Measurements from ENCODE around the gene FBXW8. TPM values are rescaled to one million over a fixed set of nuclear protein-coding genes. Genes with fewer than 3 reads are reported as not detected.

Gene FBXW8
- polyA plus RNA-seq, 3 donors = 3.9 to 4.8 (median 4.4) TPM

DNA sequence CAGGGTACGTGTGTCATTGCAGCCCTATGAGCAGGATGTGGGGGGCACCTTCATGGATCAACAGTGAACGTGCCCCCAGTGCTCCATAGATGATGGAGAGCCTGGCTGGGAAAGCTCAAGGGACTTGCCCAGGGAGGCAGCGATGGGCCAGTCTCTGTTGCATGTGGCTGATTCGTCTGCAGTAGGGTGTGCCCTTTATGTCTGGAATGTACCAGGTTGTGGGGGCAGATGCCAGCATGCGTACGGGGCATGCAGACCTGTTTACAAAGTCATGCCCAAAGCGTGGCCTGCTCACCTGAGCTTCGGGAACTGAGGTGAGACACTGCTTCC is 116.1 kb downstream of the FBXW8 start:
- no peak overlapping the region for H3K27ac ChIP-seq (ENCODE audit: low read depth, low read length)
- 86 to 87% (median 87%) methylated on average over 8 of the region's 8 CpGs for WGBS, 3 donors

GRCh38 chr12:117027251-117028086 is 116.7 kb downstream of the FBXW8 start:
- H3K27ac ChIP-seq (ENCODE audit: low read depth, low read length) = no peak overlapping the region
- 88 to 95% (median 95%) methylated on average over 38 of the region's 38 CpGs for WGBS, 3 donors

- H3K27ac ChIP-seq (ENCODE audit: low read depth, low read length) = no peak overlapping the region
- 73 to 93% (median 92%) methylated on average over 14 of the region's 14 CpGs for WGBS, 3 donors
Measured at GRCh38 chr12:117028254-117028653, 117.5 kb downstream of the FBXW8 start.

- 50 to 87% (median 86%) methylated on average over 19 of the region's 19 CpGs for WGBS, 3 donors
Measured at GRCh38 chr12:117030187-117030900, 119.6 kb downstream of the FBXW8 start.

DNA sequence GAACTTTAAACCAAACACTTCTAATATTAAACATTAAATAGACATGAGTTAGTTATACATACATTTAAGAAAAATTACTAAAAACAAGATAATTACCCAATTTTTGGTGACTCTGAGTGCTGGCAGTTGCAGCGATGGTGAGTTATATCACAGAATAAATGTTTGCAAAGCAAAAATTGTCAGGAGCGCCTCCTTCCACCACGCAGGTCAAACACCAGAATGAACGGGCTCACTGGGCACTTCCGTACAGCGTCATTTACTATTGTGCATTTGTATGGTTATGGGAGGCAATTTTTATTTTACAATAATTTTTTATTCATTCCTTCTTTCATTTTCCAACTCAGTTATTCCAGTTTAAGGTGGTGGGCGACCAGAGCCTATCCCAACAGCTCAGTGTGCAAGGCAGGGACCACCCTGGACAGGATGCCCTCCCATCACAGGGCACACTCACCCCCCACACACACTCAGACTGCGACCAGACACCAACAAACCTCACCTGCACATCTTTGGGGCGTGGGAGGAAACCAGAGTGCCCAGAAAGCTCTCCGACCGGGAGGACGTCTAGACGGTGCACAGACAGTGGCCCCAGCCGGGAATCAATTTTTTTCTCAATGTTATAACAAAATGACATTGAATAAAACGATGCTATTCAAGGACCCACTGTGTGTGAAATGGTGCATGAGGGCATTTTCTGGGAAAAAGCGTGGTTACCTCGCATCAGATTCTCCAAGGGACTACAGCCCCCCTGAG is 121.3 kb downstream of the FBXW8 start:
- 67 to 86% (median 86%) methylated on average over 17 of the region's 17 CpGs for WGBS, 3 donors
- H3K27ac ChIP-seq (ENCODE audit: low read depth, low read length) = no peak overlapping the region

More at GRCh38 chr12:117030187-117030900, 119.6 kb downstream of the FBXW8 start:
- no peak overlapping the region for H3K27ac ChIP-seq (ENCODE audit: low read depth, low read length)

DNA sequence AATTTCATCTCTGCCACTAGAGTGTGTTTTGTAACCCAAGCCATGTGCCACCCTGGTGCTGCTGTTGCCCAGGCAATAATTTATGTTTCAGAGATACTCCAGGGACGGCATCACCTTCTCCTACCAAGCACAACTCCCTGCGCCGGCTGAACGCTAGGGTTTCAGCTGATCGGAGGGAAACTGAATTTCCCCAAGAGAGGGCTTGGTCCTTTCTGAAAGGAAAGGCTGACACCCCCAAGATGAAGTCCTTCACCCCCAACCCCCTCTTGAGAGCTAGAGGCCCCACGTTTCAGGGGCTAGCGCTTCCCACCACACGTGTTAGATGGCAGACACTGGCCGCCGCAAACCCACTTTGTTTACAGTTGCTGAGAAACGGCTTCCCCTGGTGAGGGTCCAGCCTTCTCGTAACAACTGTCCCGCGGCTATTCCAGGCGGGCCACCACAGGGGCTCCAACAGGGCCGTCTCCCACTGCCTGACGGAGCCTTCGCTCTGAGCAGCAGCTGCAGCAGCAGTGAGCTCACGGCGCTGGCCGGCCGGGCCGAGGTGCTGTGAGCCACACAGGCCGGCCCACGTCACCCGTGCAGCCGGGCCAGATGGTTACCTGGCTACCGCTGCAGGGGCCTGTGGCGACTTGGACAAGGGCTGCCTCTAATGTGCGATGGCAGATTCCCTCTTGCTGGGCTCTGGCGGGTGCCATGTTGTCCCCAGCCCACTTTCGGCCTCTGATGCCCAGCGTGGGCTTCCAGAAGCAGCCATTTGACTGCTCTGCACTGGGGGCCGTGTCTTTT is 122.0 kb downstream of the FBXW8 start:
- no peak overlapping the region for H3K27ac ChIP-seq (ENCODE audit: low read depth, low read length)
- 30 to 41% (median 37%) methylated on average over 34 of the region's 34 CpGs for WGBS, 3 donors

DNA sequence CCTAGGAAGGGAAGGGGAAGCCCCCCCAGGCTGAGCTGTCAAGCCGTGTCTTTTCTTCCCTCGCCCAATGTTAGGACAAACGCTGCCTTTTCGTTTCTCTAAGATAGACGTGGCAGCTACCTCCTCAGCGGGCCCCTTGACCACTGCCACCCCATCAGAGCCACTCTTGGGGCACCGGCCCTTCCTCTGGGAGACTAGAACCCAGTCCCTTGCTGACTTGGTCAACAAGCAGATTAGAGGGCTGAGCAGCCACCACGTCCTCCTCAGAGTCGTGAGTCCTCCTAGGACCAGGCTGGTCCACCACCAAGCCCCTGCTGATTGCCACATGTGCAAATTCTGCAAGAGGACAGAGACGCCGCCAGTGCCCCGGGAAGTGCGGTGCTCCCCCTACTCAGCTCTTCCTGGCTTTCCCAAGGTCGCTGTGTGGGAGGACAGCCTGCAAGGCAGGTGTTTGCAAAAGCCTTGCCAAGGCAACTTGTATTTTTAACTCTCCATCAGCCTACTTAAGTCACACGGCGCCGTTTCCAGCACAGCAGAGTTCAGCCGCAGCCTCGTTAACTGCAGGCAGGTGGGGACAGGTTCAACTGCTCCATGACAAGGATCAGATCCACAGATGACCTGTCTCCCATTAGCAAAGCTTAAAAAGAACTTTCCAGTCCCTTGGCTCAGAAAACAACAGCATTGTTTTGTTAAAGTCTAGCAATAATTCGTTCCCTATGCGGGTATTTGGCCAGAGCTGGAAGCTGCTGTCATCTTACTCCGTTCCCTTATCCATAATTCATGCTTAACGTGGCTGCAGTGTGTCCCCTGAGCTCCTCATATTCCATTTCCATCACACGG is 122.9 kb downstream of the FBXW8 start:
- 27 to 50% (median 49%) methylated on average over 24 of the region's 24 CpGs for WGBS, 3 donors
- H3K27ac ChIP-seq (ENCODE audit: low read depth, low read length) = no peak overlapping the region

DNA sequence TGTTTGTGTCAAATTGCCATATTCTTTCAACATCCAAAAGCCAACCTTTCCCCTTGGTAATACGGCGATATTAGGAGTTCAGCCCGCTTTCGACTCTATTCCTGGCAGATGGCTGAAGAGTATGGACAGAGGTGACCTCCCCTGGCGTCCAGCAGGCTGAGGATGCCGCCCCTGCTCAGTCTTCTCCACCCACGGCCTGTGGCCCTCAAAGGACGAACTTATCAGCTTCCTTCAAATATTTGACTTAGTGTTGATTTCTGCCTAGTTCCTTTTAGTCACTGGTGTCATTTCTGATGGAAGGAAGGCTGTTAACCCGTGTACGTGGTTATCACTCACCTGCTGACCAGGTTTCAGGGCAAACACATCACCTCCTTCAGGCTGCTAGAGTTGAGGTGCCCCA is 123.5 kb downstream of the FBXW8 start:
- 43 to 72% (median 67%) methylated on average over 10 of the region's 10 CpGs for WGBS, 3 donors
- no peak overlapping the region for H3K27ac ChIP-seq (ENCODE audit: low read depth, low read length)

DNA sequence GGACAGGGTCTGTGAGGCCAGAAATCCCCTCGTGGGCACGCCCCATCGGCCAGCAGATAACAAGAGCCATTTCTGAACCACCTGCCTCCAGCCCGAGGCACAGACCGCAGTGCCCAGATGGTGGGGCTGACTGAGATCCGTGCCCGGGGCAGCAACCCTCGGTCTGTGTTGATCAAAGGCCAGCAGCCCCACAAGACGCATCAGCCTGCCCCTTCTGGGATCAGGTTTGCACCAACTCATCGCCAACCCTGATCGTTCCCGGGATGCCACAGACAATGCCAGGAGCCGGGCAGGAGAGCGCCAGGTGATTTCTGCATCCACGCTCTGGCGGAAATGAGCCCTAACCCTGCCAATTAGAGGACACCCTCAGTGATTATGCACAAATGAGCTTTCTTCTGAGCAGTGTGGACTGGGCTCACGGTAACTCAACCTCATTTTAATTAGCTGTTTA is 124.0 kb downstream of the FBXW8 start:
- WGBS, 3 donors = 50 to 91% (median 85%) methylated on average over 17 of the region's 17 CpGs
- H3K27ac ChIP-seq (ENCODE audit: low read depth, low read length) = no peak overlapping the region

GRCh38 chr12:117035287-117035686 is 124.5 kb downstream of the FBXW8 start:
- 71 to 81% (median 80%) methylated on average over 8 of the region's 8 CpGs for WGBS, 3 donors
- no peak overlapping the region for H3K27ac ChIP-seq (ENCODE audit: low read depth, low read length)

- 81 to 90% (median 86%) methylated on average over 9 of the region's 9 CpGs for WGBS, 3 donors
- H3K27ac ChIP-seq (ENCODE audit: low read depth, low read length) = no peak overlapping the region
Measured at GRCh38 chr12:117036046-117036445, 125.3 kb downstream of the FBXW8 start.

- WGBS, 3 donors = 85 to 87% (median 86%) methylated on average over 13 of the region's 13 CpGs
- no peak overlapping the region for H3K27ac ChIP-seq (ENCODE audit: low read depth, low read length)
Measured at GRCh38 chr12:117036547-117036946, 125.8 kb downstream of the FBXW8 start.

DNA sequence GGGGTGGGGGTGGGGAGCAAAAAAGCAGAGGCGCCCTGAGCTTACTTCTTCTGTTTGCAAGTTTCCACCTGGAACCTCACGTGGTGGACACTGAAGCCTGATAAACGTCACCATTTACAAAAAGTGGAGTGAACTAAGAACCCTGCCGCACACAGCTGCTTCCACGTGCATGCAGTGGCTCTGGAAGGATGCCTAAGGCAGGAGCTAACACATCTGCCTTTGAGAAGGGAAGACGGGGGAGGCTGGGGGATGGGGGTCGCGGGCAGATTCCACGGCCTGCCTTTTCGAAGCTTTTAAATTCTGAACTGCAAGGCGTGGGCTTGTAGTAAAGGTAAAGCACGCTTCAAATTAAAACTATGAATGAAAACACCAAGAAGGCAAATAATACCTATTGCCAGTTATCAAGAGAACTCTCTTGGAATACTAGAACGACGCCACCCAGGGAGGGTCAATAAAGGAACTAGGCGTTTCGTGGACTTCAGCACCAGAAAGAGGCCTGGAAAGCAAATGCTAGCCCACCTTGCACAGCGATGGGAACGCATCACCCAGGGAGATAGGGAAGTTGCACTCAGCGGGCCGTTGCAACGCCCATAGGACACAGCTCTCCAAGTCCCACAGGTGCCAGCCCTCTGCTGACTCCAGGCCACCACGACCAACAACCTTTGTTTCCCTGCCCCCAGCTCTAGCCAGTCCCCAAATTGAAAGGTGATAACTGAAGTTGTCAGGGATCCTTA is 126.7 kb downstream of the FBXW8 start:
- 67 to 80% (median 74%) methylated on average over 22 of the region's 22 CpGs for WGBS, 3 donors
- no peak overlapping the region for H3K27ac ChIP-seq (ENCODE audit: low read depth, low read length)

- H3K27ac ChIP-seq (ENCODE audit: low read depth, low read length) = no peak overlapping the region
- WGBS, 3 donors = 89 to 91% (median 90%) methylated on average over 15 of the region's 15 CpGs
Measured at GRCh38 chr12:117038023-117038680, 127.4 kb downstream of the FBXW8 start.

GRCh38 chr12:117038919-117039318 is 128.2 kb downstream of the FBXW8 start:
- H3K27ac ChIP-seq (ENCODE audit: low read depth, low read length) = no peak overlapping the region
- WGBS, 3 donors = 89 to 92% (median 90%) methylated on average over 24 of the region's 24 CpGs

DNA sequence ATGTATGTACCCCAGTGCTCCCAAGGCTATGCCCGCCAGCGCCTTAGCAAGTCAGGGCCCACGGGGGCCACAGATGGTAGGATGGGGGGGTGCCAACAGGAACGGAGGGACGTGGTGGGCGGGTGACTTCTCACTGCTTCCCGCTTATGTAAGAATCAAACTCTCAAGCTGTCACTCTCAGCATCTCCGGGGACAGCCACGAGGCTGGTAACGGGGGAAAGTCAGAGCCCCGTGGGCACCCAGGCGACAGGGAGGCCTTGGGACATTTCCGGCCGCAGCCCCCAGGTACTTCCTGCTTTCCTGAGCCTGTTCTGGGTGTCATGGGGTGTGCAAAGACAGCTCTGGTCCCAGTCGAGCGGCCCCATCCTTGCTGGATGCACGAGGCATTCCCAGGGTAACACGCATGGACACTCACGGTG is 129.2 kb downstream of the FBXW8 start:
- 72 to 91% (median 73%) methylated on average over 19 of the region's 19 CpGs for WGBS, 3 donors

More for the DNA sequence above, 129.2 kb downstream of the FBXW8 start:
- no peak overlapping the region for H3K27ac ChIP-seq (ENCODE audit: low read depth, low read length)
